Mesenchymal stem cell (in vitro differentiated cells and primary cell): ENCODE data around the gene SPEM1.

ENCODE experiments used
- DNase-seq: peaks from one replicate; pipeline ENCODE4 v3.0.0-alpha.2; 2013
- H2AFZ ChIP-seq: one replicate; pipeline ENCODE4 v1.6.1; 2013; ENCODE audit warnings: low read depth, mild to moderate bottlenecking, control low read depth, inconsistent platforms, low read length, moderate library complexity
- H2AK5ac ChIP-seq: 2 replicates; pipeline ENCODE4 v1.6.1; 2013; ENCODE audit warnings: low read length, moderate library complexity, mild to moderate bottlenecking, inconsistent platforms; ENCODE audit not compliant: severe bottlenecking
- H2BK120ac ChIP-seq: one replicate; pipeline ENCODE4 v1.6.1; 2013; ENCODE audit warnings: low read depth, mild to moderate bottlenecking, inconsistent platforms, low read length, moderate library complexity
- H2BK12ac ChIP-seq, 2 experiments: one replicate each; pipeline ENCODE4 v1.6.1; 2013; ENCODE audit warnings: inconsistent platforms in 2 of 2, low read length in 2 of 2, mild to moderate bottlenecking in 2 of 2, moderate library complexity in 2 of 2, control low read depth in 1 of 2
- H2BK15ac ChIP-seq: one replicate; pipeline ENCODE4 v1.6.1; 2013; ENCODE audit warnings: mild to moderate bottlenecking, low read depth, inconsistent platforms; ENCODE audit not compliant: poor library complexity, severe bottlenecking
- H2BK5ac ChIP-seq: 2 replicates; pipeline ENCODE4 v1.6.1; 2013; ENCODE audit warnings: low read depth, mild to moderate bottlenecking, low read length, control low read depth, inconsistent platforms; ENCODE audit not compliant: poor library complexity, severe bottlenecking
- H3K14ac ChIP-seq, 2 experiments: one replicate each; pipeline ENCODE4 v1.6.1; 2013; ENCODE audit warnings: inconsistent platforms in 2 of 2, low read length in 2 of 2, control low read depth in 1 of 2, mild to moderate bottlenecking in 1 of 2, moderate library complexity in 1 of 2
- H3K18ac ChIP-seq, 2 experiments: one replicate each; pipeline ENCODE4 v1.6.1; 2013; ENCODE audit warnings: inconsistent platforms in 2 of 2, low read length in 2 of 2, control low read depth in 1 of 2, low read depth in 1 of 2, mild to moderate bottlenecking in 1 of 2
- H3K23ac ChIP-seq, 2 experiments: one replicate each; pipeline ENCODE4 v1.6.1; 2013; ENCODE audit warnings: inconsistent platforms in 2 of 2, low read length in 2 of 2, mild to moderate bottlenecking in 2 of 2, moderate library complexity in 2 of 2, control low read depth in 1 of 2
- H3K27ac ChIP-seq: 2 replicates; pipeline ENCODE4 v1.5.1; 2013; ENCODE audit warnings: mild to moderate bottlenecking, moderate library complexity, low read length, control low read depth, inconsistent platforms; ENCODE audit not compliant: poor library complexity, severe bottlenecking
- H3K27me3 ChIP-seq, 2 experiments: 2 replicates each; pipeline versions ENCODE4 v1.6.1 to v1.7.0; 2013; ENCODE audit warnings: low read length in 2 of 2, mild to moderate bottlenecking in 2 of 2, moderate library complexity in 2 of 2, control low read depth in 1 of 2, inconsistent platforms in 1 of 2; ENCODE audit not compliant: control insufficient read depth in 1 of 2, insufficient read depth in 1 of 2
- H3K36me3 ChIP-seq, 2 experiments: 2 replicates each; pipeline versions ENCODE4 v1.6.1 to v1.7.0; 2013; ENCODE audit warnings: low read length in 2 of 2, control low read depth in 1 of 2, inconsistent platforms in 1 of 2, low read depth in 1 of 2, mild to moderate bottlenecking in 1 of 2; ENCODE audit not compliant: insufficient read depth in 2 of 2, control insufficient read depth in 1 of 2
- H3K4ac ChIP-seq, 2 experiments: one replicate each; pipeline ENCODE4 v1.6.1; 2013; ENCODE audit warnings: inconsistent platforms in 2 of 2, low read length in 2 of 2, mild to moderate bottlenecking in 2 of 2, moderate library complexity in 2 of 2, control low read depth in 1 of 2, low read depth in 1 of 2
- H3K4me1 ChIP-seq: 2 replicates; pipeline ENCODE4 v1.6.1; 2013; ENCODE audit warnings: low read depth, low read length, control low read depth; ENCODE audit not compliant: control insufficient read depth, insufficient read depth
- H3K4me2 ChIP-seq: 2 replicates; pipeline ENCODE4 v1.6.1; 2013; ENCODE audit warnings: low read length, mild to moderate bottlenecking, inconsistent platforms; ENCODE audit not compliant: poor library complexity, severe bottlenecking
- H3K4me3 ChIP-seq, 2 experiments: 2 replicates each; pipeline versions ENCODE4 v1.5.1 to v1.7.0; 2013; ENCODE audit warnings: low read length in 2 of 2, mild to moderate bottlenecking in 2 of 2, control low read depth in 1 of 2, low read depth in 1 of 2; ENCODE audit not compliant: insufficient read depth in 1 of 2
- H3K79me1 ChIP-seq: replicated peaks from 2 replicates; pipeline ENCODE4 v1.6.1; 2013; ENCODE audit warnings: mild to moderate bottlenecking, control low read depth, low read length, inconsistent platforms; ENCODE audit not compliant: poor library complexity, severe bottlenecking
- H3K9ac ChIP-seq: 2 replicates; pipeline ENCODE4 v1.7.0; 2013; ENCODE audit warnings: mild to moderate bottlenecking, low read length, moderate library complexity
- H3K9me3 ChIP-seq: 2 replicates; pipeline ENCODE4 v1.7.0; 2013; ENCODE audit warnings: mild to moderate bottlenecking, low read length; ENCODE audit not compliant: control insufficient read depth
- H4K8ac ChIP-seq: one replicate; pipeline ENCODE4 v1.6.1; 2013; ENCODE audit warnings: inconsistent platforms, mild to moderate bottlenecking, low read length, moderate library complexity
- H4K91ac ChIP-seq: one replicate; pipeline ENCODE4 v1.6.1; 2013; ENCODE audit warnings: mild to moderate bottlenecking, low read length, inconsistent platforms
- WGBS: methylation state at CpG from one replicate; pipeline ENCODE4 v1.1.7; 2013; ENCODE audit warnings: mixed read lengths; 5-methylcytosine and 5-hydroxymethylcytosine counted together

The SPEM1 gene

GRCh38 chr17:7426203-7426863, 6.2 kb downstream of the SPEM1 start:
- 95% methylated on average over 33 of the region's 33 CpGs for WGBS

GRCh38 chr17:7426896-7427489, 6.9 kb downstream of the SPEM1 start:
- H3K4me3 ChIP-seq = no peak overlapping the region
- no peaks in the 10 kb centered on the region for H3K79me1 ChIP-seq
- no peak overlapping the region for H3K27ac ChIP-seq
- H3K9me3 ChIP-seq = no peaks in the 10 kb centered on the region
- no peaks in the 10 kb centered on the region for H3K4me1 ChIP-seq
- DNase-seq = no peak
- H2AFZ ChIP-seq = no peak overlapping the region
- 93% methylated on average over 29 of the region's 29 CpGs for WGBS
- H3K36me3 ChIP-seq = no peaks in the 10 kb centered on the region
- no peak overlapping the region for H3K4ac ChIP-seq
- H4K8ac ChIP-seq = no peak overlapping the region
- no peak overlapping the region for H2AK5ac ChIP-seq
- H3K14ac ChIP-seq = no peak overlapping the region
- peaks cover 0 to 8% of the 10 kb centered on the region in 2 experiments for H3K27me3 ChIP-seq
- no peak overlapping the region for H4K91ac ChIP-seq
- no peak overlapping the region for H2BK15ac ChIP-seq
- no peak overlapping the region for H2BK5ac ChIP-seq
- no peak overlapping the region for H2BK12ac ChIP-seq
- no peak overlapping the region for H3K9ac ChIP-seq
- no peak overlapping the region for H3K18ac ChIP-seq
- no peak overlapping the region for H3K23ac ChIP-seq
- H3K4me2 ChIP-seq = no peak overlapping the region
- no peak overlapping the region for H2BK120ac ChIP-seq

More at GRCh38 chr17:7426203-7426863, 6.2 kb downstream of the SPEM1 start:
- Histone ChIP-seq H3K4me1 (no peaks in the 10 kb centered on the region), H3K27ac (no peak overlapping the region), H2BK120ac (no peak overlapping the region), H2BK15ac (no peak overlapping the region), H2BK12ac (no peak overlapping the region), H4K91ac (no peak overlapping the region), H3K27me3 (peaks cover 0 to 8% of the 10 kb centered on the region in 2 experiments), H3K4ac (no peak overlapping the region), H3K79me1 (no peaks in the 10 kb centered on the region), H2AK5ac (no peak overlapping the region), H2AFZ (no peak overlapping the region), H3K14ac (no peak overlapping the region), H3K4me3 (no peak overlapping the region), H3K4me2 (no peak overlapping the region), H3K36me3 (no peaks in the 10 kb centered on the region), H3K9me3 (no peaks in the 10 kb centered on the region), H3K18ac (no peak overlapping the region), H4K8ac (no peak overlapping the region), H3K23ac (no peak overlapping the region), H3K9ac (no peak overlapping the region), H2BK5ac (no peak overlapping the region)
- no peak for DNase-seq

- H3K4ac ChIP-seq = no peak overlapping the region
- WGBS = 89% methylated on average over 5 of the region's 7 CpGs
- H4K91ac ChIP-seq = no peak overlapping the region
These were observed 7.4 kb downstream of the SPEM1 start for GRCh38 chr17:7427549-7427948.

GRCh38 chr17:7428557-7428956, 8.4 kb downstream of the SPEM1 start, which contains the start of gene SPEM3:
Gene SPEM3 (plus strand): TSS chr17:7428857. CDS start chr17:7428903, 46 bp downstream.
- H3K9me3 ChIP-seq = no peaks in the 10 kb centered on the region
- peak within 1 kb of the TSS in 1 of 2 experiments; percentile 29 for H3K23ac ChIP-seq
- H3K27ac ChIP-seq = no peak within 1 kb of the TSS
- no peaks in the 10 kb centered on the region for H3K79me1 ChIP-seq
- H3K14ac ChIP-seq = no peak within 1 kb of the TSS
- H2BK5ac ChIP-seq = no peak within 1 kb of the TSS
- H2BK15ac ChIP-seq = no peak within 1 kb of the TSS
- WGBS = 69% methylated on average over 5 of the region's 5 CpGs
- H2AFZ ChIP-seq = no peak within 1 kb of the TSS
- H3K4me3 ChIP-seq = no peak within 1 kb of the TSS
- no peak within 1 kb of the TSS for H4K91ac ChIP-seq
- H3K18ac ChIP-seq = no peak within 1 kb of the TSS
- no peak within 1 kb of the TSS for H3K9ac ChIP-seq
- no peaks in the 10 kb centered on the region for H3K36me3 ChIP-seq
- no peak within 1 kb of the TSS for H3K4me2 ChIP-seq
- H3K27me3 ChIP-seq = peaks cover 0 to 8% of the 10 kb centered on the region in 2 experiments
- no peak within 1 kb of the TSS for H2AK5ac ChIP-seq
- no peak within 1 kb of the TSS for H3K4ac ChIP-seq
- H2BK120ac ChIP-seq = no peak within 1 kb of the TSS
- no peak for DNase-seq
- no peaks in the 10 kb centered on the region for H3K4me1 ChIP-seq
- no peak within 1 kb of the TSS for H4K8ac ChIP-seq
- H2BK12ac ChIP-seq = no peak within 1 kb of the TSS

More at GRCh38 chr17:7427549-7427948, 7.4 kb downstream of the SPEM1 start:
- Histone ChIP-seq H2BK12ac (no peak overlapping the region), H3K9ac (no peak overlapping the region), H3K9me3 (no peaks in the 10 kb centered on the region), H2AK5ac (no peak overlapping the region), H3K4me1 (no peaks in the 10 kb centered on the region), H2AFZ (no peak overlapping the region), H2BK15ac (no peak overlapping the region), H3K27ac (no peak overlapping the region), H3K4me2 (no peak overlapping the region), H3K18ac (no peak overlapping the region), H3K23ac (no peak overlapping the region), H3K79me1 (no peaks in the 10 kb centered on the region), H3K14ac (no peak overlapping the region), H2BK5ac (no peak overlapping the region), H4K8ac (no peak overlapping the region), H3K4me3 (no peak overlapping the region), H3K27me3 (peaks cover 0 to 8% of the 10 kb centered on the region in 2 experiments), H2BK120ac (no peak overlapping the region), H3K36me3 (no peaks in the 10 kb centered on the region)
- no peak for DNase-seq
